ENCODE results near the gene SH2D7. TPM values are rescaled to one million over a fixed set of nuclear protein-coding genes. Genes with fewer than 3 reads are reported as not detected.

SH2D7 gene
- polyA plus RNA-seq, 2 of the 4 experiments (the other 2 are of a cell fraction): not detected

- ChIA-PET POLR2A (interaction anchor here (0.6 kb wide), 1 partner anchor 598 kb away, joined by 3 read pairs; no protein-coding TSS in a partner anchor), CTCF (interaction anchor here (0.6 to 1.2 kb wide), 3 partner anchors 24 to 155 kb away, joined by 3 to 4 read pairs (median 3); no protein-coding TSS in a partner anchor)
- FAIRE-seq (no peak), DNase-seq (ENCODE audit: low read depth in 1 of 2, low spot score in 1 of 2) (no peak), ATAC-seq (no peak)
- H3K4me2 ChIP-seq: no peak overlapping the region
- H3K4me3 ChIP-seq: no peak overlapping the region
- 0 out of 3 replicates have a peak, but pooled peaks cover 4% of the 10 kb centered on the region for H3K4me1 ChIP-seq
- 45% methylated on average over 1 of the region's 1 CpG for WGBS (ENCODE audit: missing lambda C conversion rate)
- H3K9me3 ChIP-seq: no peaks in the 10 kb centered on the region
- no peak for TF ChIP-seq PBX3 (IDR thresholded peaks at IDR 0.05)
- no peak for TF ChIP-seq MAZ (IDR thresholded peaks at IDR 0.05; ENCODE audit: borderline replicate concordance, low read depth, low read length)
- no peak for TF ChIP-seq KDM5A (IDR thresholded peaks at IDR 0.05)
- TF ChIP-seq REST (IDR thresholded peaks at IDR 0.05): no peak
- TF ChIP-seq NFE2L2 (conservative IDR thresholded peaks at IDR 0.05; ENCODE audit: low read length): no peak
- no peak for TF ChIP-seq RCOR1 (IDR thresholded peaks at IDR 0.05; ENCODE audit: low read depth, low read length)
- no peak for TF ChIP-seq USF2 (IDR thresholded peaks at IDR 0.05)
- no peak for TF ChIP-seq POLR2A (IDR thresholded peaks at IDR 0.05; ENCODE audit: low read length)
- TF ChIP-seq ZNF302 (CRISPR knock-in tag; IDR thresholded peaks at IDR 0.05): no peak
- TF ChIP-seq TFCP2L1 (CRISPR knock-in tag; IDR thresholded peaks at IDR 0.05): no peak
- TF ChIP-seq HES2 (IDR thresholded peaks at IDR 0.05): no peak
- TF ChIP-seq PHF8 (IDR thresholded peaks at IDR 0.05; ENCODE audit: borderline replicate concordance, low read depth): no peak
- TF ChIP-seq EP300 (IDR thresholded peaks at IDR 0.05): no peak
- no peak for TF ChIP-seq MYC (IDR thresholded peaks at IDR 0.05; ENCODE audit: borderline replicate concordance, low read length)
- no peak for TF ChIP-seq RAD21 (conservative IDR thresholded peaks at IDR 0.05 in 1 of 2, IDR thresholded peaks at IDR 0.05 in 1 of 2)
- no peak for TF ChIP-seq ATOH8 (CRISPR knock-in tag; IDR thresholded peaks at IDR 0.05; ENCODE audit: low read depth)
- no peak overlapping the region for H3K27ac ChIP-seq
Measured at GRCh38 chr15:78085928-78086327, 6.4 kb upstream of the SH2D7 start.

GRCh38 chr15:78087951-78088772, 4.2 kb upstream of the SH2D7 start:
- Histone ChIP-seq H3K4me2 (no peak overlapping the region), H3K9me3 (no peaks in the 10 kb centered on the region), H3K4me3 (no peak overlapping the region), H3K27ac (no peak overlapping the region), H3K4me1 (0 out of 3 replicates have a peak, but pooled peaks cover 4% of the 10 kb centered on the region)
- WGBS (ENCODE audit: missing lambda C conversion rate): 75% methylated on average over 12 of the region's 12 CpGs
- TF ChIP-seq RCOR1 (IDR thresholded peaks at IDR 0.05; ENCODE audit: low read depth, low read length) (no peak), E2F6 (IDR thresholded peaks at IDR 0.05; ENCODE audit: borderline replicate concordance, low read depth) (no peak), HES2 (IDR thresholded peaks at IDR 0.05) (no peak), MYC (IDR thresholded peaks at IDR 0.05; ENCODE audit: borderline replicate concordance, low read length) (no peak), FOSB (CRISPR knock-in tag; IDR thresholded peaks at IDR 0.05) (no peak), NR3C1 (IDR thresholded peaks at IDR 0.05) (no peak)
- ChIA-PET CTCF (interaction anchor here (0.5 to 7.8 kb wide), 5 partner anchors 19 to 335 kb away, joined by 3 to 93 read pairs (median 3); no protein-coding TSS in a partner anchor), POLR2A (no interaction called here)
- ATAC-seq (peak in 1 of 2 experiments; percentile 25; a peak in 1 of 6 replicates), FAIRE-seq (no peak), DNase-seq (ENCODE audit: low read depth in 1 of 2, low spot score in 1 of 2) (no peak)

Measured in A549 (cell line).